A172 (cell line): ENCODE data around the gene SERPINB1. TPM values are rescaled to one million over a fixed set of nuclear protein-coding genes. Genes with fewer than 3 reads are reported as not detected.
A peak's percentile ranks its signal among the peaks of the same experiment; 100 is the strongest.
"Not testable (repeated sequence)": the region's sequence is repeated elsewhere in the genome, so short reads cannot be mapped to it uniquely, and the experiment has no call there.

Source experiments
- DNase-seq: peaks from one replicate; pipeline ENCODE4 v3.0.0-alpha.2; 2015; ENCODE audit warnings: low spot score
- total RNA-seq: library from RNA; depleted of rRNA; stranded (reverse); fragments of >200 nt; shearing (Covaris generic); gene quantifications from 2 replicates; pipeline ENCODE4 v1.2.3, GENCODE V29; 2014

SERPINB1 gene
- total RNA-seq, 1 experiment from 2014 or later = 12.9 TPM

GRCh38 chr6:2866171-2866846, 24.6 kb upstream of the SERPINB1 start:
- no peak for DNase-seq

GRCh38 chr6:2865694-2866151, 24.1 kb upstream of the SERPINB1 start:
- DNase-seq = peak; percentile 26

GRCh38 chr6:2865270-2865669, 23.6 kb upstream of the SERPINB1 start:
- DNase-seq = no peak

- DNase-seq = no peak
Observed at GRCh38 chr6:2863901-2864300, 22.2 kb upstream of the SERPINB1 start.

GRCh38 chr6:2862712-2863181, 21.1 kb upstream of the SERPINB1 start:
- DNase-seq = no peak

DNA sequence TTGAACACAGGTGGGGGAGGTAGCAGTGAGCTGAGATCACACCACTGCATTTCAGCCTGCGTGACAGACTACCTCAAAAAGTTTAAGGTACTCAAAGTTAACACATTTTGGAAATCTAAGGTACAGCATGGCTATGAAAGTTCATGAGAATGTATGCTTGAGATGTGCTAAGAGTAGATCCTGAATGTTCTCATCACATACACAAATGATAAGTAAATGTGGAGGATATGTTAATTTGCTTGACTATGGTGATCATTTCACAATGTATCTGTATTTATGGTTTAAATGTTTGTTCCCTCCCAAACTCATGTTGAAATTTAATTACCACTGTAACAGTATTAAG, 20.1 kb upstream of the SERPINB1 start:
- no peak for DNase-seq

DNA sequence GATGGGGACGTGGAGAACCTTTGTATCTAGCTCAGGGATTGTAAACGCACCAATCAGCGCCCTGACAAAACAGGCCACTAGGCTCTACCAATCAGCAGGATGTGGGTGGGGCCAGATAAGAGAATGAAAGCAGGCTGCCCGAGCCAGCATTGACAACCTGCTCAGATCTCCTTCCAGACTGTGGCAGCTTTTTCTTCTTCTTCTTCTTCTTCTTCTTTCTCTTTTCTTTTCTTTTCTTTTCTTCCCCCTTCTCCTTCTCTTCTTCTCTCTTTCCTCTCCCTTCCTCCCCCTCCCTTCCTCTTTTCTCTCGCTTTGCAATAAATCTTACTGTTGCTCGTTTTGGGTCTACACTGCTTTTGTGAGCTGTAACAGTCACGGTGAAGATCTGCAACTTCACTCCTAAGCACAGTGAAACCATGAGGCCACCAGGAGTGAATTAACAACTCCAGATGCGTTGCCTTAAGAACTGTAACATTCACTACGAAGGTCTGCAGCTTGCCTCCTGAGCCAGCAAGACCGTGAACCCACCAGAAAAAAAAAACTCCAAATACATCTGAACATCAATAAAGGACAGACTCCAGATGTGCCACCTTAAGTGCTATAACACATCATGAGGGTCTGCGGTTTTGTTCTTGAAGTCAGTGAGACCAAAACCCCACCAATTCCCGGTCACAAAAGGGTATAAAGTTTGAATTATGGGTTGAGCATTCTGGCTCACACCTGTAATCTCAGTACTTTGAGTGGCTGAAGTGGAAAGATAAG, 19.6 kb upstream of the SERPINB1 start:
- DNase-seq = no peak

DNA sequence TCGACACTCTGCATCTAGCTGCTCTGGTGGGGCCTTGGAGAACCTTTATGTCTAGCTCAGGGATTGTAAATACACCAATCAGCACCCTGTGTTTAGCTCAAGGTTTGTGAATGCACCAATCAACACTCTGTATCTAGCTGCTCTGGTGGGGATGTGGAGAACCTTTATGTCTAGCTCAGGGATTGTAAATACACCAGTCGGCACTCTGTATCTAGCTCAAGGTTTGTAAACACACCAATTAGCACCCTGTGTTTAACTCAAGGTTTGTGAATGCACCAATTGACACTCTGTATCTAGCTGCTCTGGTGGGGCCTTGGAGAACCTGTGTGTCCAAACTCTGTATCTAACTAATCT, 19.0 kb upstream of the SERPINB1 start:
- DNase-seq = not testable (repeated sequence)

- DNase-seq = not testable (repeated sequence)
Observed at GRCh38 chr6:2859798-2860705, 18.4 kb upstream of the SERPINB1 start.

- no peak for DNase-seq
Observed at GRCh38 chr6:2859185-2859700, 17.6 kb upstream of the SERPINB1 start.

DNA sequence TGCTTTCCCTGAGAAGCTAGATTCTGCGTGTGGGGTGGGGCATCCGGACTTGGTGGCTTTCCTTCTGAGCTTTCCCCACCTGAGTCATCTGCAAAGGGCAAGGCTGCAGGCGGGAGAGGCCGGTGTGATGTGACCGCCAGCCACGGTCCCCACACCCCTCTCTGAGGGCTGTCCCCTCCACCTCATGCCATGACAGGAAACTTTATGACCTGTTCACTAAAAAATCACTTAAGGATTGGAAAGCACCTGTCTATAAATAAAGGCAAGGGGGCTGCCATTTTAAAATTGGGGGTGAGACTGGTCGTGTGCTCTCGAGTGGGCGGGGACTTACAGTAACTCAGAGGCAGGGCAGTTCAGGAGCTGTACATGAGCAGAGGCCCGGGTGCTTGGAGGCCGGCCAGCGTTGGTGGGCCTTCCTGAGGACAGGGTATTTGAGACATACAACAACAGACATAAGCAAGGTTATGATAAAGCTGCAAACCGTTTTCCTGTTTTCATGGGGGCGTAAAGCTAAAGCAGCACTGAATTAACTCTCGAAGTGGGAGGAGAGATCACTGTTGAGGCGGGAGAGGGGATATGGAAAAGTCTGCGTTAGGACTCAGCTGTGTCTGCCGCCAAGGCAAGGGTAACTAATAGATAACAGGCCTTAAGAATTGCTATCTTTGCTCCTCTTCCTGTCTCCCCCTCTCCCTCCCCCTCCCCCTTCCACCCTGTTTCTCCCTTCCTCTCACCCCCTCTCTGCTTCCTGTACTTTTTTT, 16.1 kb upstream of the SERPINB1 start:
- DNase-seq = peak; percentile 91

- no peak for DNase-seq
Observed at GRCh38 chr6:2857185-2857579, 15.5 kb upstream of the SERPINB1 start.

DNA sequence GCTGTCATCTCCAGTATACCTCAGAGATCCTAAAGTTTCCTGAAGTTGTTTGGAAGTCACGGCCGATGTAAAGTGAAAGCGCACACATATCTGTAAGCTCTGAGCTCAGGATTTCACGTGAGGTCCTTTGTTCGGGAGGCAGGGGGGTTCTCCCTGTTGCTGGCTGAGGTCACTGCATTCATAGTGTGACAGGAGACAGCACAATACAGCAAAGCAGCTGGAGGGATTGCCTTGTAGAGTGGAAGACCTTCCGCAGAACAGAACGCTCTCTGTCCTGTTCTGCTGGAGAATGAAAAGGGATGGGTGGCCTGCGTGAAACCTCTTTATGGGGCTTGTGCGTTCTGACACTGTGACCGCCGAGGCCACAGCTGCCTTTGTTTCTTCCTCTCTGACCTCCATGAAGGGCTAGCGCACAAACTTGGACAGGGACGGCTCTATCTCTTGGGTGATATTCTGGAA, 13.4 kb upstream of the SERPINB1 start:
- no peak for DNase-seq

DNA sequence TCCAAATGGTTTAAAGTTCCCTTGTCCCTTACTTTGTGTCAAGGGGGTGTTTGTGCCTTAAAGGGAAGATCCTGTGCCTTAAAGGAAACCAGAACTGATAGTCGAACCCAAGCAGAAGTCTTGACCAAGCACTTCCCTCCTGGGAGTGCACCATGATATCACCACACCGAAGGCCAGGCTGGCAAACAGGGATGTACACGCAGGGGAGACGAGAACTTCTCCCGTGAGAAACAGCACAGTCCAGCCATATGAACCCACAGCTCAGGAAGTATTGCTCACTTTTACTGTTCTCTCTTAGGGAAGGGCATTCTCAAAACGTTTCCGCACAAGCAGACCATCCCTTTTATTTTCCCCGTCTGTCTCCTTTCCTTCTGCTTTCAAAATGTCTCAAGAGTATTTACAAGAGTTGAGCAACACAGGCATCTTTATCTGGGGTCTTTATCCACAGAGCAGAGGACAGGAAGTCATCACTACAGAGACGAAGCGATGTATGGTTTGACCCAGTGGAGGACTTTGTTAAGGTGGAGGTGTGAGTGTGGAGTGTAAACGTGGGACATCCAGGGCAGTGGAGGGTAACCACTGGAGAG, 12.8 kb upstream of the SERPINB1 start:
- DNase-seq = peak; percentile 28

DNA sequence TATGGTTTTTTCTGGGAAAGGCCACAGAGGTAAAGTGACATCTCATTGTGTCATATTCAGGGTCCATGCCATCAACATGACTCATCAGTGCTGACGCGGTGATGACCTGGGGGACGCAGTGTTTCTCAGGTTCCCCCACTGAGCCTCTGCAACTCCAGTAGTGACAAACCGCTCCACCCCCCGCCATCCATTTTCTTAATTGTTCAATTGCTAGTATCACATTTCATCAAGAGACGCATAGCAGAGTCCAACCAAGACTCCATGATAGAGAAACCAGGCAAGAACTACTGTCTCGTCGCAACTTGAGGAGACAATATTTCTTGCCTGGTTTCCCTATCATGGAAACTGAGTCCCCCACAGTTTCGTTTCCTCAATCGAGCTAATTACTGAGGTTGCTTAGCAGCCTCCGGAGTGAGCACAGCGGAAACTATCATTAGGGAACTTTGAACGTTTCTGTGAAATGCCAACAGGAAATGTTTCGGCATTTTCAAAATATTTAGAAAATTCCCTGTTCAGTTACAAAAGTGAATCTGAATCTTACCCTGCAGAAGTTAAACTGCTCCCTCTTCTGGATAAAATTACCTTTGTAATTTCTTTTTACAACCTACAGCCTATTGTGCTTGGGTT, 12.2 kb upstream of the SERPINB1 start:
- peak; percentile 93 for DNase-seq

- DNase-seq = not testable (repeated sequence)
Observed at GRCh38 chr6:2853378-2853768, 11.7 kb upstream of the SERPINB1 start.

GRCh38 chr6:2852921-2853322, 11.3 kb upstream of the SERPINB1 start:
- no peak for DNase-seq

DNA sequence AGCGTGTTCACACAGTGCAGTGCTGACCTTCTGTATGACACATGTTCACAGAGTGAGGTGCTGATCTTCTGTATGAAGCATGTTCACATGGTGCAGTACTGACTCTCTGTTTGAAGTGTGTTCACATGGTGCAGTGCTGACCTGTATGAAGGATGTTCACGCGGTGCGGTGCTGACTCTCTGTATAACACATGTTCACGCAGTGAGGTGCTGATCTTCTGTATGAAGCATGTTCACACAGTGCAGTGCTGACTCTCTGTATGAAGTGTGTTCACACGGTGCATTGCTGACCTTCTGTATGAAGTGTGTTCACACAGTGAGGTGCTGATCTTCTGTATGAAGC, 10.8 kb upstream of the SERPINB1 start:
- no peak for DNase-seq

DNA sequence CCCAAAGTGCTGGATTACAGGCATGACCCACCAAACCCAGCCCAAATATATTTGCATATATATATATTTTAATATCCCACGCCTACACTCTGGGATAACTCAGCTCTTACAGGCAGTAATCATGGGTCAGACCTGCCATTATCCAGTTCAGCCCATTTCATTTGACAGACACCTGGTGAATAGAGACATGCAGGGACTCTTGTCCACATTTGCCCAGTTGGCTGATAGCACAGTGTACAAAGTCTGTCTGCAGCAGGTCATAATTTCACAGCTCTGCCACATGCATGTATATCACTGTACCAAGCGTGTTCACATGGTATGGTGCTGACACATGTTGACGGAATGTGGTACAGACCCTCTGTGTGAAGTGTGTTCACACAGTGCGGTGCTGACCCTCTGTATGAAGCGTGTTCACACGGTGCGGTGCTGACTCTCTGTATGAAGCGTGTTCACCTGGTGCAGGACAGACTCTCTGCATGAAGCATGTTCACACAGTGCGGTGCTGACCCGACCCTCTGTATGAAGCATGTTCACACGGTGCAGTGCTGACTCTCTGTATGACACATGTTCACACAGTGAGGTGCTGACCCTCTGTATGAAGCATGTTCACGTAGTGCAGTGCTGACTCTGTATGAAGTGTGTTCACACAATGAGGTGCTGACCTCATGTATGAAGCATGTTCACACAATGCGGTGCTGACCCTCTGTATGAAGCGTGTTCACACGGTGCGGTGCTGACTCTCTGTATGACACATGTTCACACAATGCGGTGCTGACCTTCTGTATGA, 10.3 kb upstream of the SERPINB1 start:
- DNase-seq = no peak
